ENCODE data around the gene FANCC. TPM values are rescaled to one million over a fixed set of nuclear protein-coding genes. Genes with fewer than 3 reads are reported as not detected.

Gene FANCC
- total and polyA plus RNA-seq, 2 of the 4 experiments (the other 2 are of a cell fraction) = 4.7 to 6.3 TPM

DNA sequence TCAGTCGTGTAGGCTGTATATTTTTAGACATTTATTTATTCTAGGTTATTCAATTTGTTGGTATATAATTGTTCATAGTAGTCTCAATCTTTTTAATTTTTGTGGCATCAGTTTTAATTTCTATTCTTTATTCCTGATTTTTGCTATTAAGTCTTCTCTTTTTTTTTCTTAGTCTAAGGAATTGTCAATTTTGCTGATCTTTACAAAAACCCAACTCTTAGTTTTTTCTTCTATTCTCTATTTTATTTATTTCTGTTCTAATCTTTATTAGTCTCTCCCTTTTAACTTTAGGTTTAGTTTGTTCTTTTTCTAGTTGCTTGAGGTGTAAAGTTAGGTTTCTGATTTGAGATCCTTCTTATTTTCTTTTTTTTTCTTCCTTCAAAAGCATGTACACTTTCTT, 152.5 kb downstream of the FANCC start:
- Histone ChIP-seq H2BK5ac (ENCODE audit: low read depth, low read length, poor library complexity, severe bottlenecking) (no peak overlapping the region), H2AK9ac (replicated peaks; ENCODE audit: low read depth, low read length, poor library complexity) (no peak overlapping the region), H4K5ac (ENCODE audit: low read depth, low read length) (no peak overlapping the region), H2BK20ac (ENCODE audit: low read depth, low read length) (no peak overlapping the region), H4K91ac (ENCODE audit: insufficient read depth, low read depth, low read length) (no peak overlapping the region), H3K56ac (ENCODE audit: extremely low read depth, insufficient read depth, low read length) (no peak overlapping the region), H3K4me3 (ENCODE audit: insufficient read depth, low read depth, low read length) (no peak overlapping the region), H3K23ac (ENCODE audit: low read depth, low read length) (no peak overlapping the region), H3K9me1 (ENCODE audit: insufficient read depth, low read length) (peaks cover 2% of the 10 kb centered on the region; the same call in 1 of the 2 replicates), H3K79me1 (ENCODE audit: low read depth in 1 of 2, low read length in 2 of 2) (no peaks in the 10 kb centered on the region), H4K8ac (ENCODE audit: low read depth in 2 of 2, low read length in 2 of 2) (no peak overlapping the region), H3K9ac (ENCODE audit: low read depth, low read length) (no peak overlapping the region), H2AK5ac (ENCODE audit: low read depth, low read length) (no peak overlapping the region), H4K20me1 (ENCODE audit: insufficient read depth, low read length) (no peaks in the 10 kb centered on the region), H2BK120ac (ENCODE audit: low read depth, low read length) (no peak overlapping the region), H3K4ac (ENCODE audit: low read depth, low read length) (no peak overlapping the region), H3K4me1 (ENCODE audit: control insufficient read depth, insufficient read depth, low read length) (peaks cover 2% of the 10 kb centered on the region), H2AFZ (replicated peaks; ENCODE audit: low read length, poor library complexity) (no peak overlapping the region), H3K4me2 (ENCODE audit: low read depth, low read length) (no peak overlapping the region), H3K36me3 (ENCODE audit: control insufficient read depth, insufficient read depth, low read length) (no peaks in the 10 kb centered on the region), H3K18ac (ENCODE audit: low read depth, low read length) (no peak overlapping the region), H3K27me3 (ENCODE audit: control insufficient read depth, insufficient read depth, low read length) (no peaks in the 10 kb centered on the region), H3K27ac (ENCODE audit: insufficient read depth, low read length) (no peak overlapping the region), H2BK15ac (ENCODE audit: low read depth, low read length) (no peak overlapping the region), H3K9me3 (ENCODE audit: control insufficient read depth, insufficient read depth, low read length) (no peaks in the 10 kb centered on the region; the same call in 1 of the 2 replicates), H3K14ac (replicated peaks; ENCODE audit: low read depth, low read length) (no peak overlapping the region)
- peak; percentile 45; the same call in 1 of the 2 replicates for TF ChIP-seq MAFK (IDR thresholded peaks at IDR 0.05; ENCODE audit: low read depth, low read length)
- TF ChIP-seq MAZ (IDR thresholded peaks at IDR 0.05; ENCODE audit: borderline replicate concordance, low read depth, low read length) = no peak
- no peak for TF ChIP-seq FOS (IDR thresholded peaks at IDR 0.05; ENCODE audit: low read depth, low read length)
- TF ChIP-seq RFX5 (IDR thresholded peaks at IDR 0.05; ENCODE audit: low read depth, low read length) = no peak
- TF ChIP-seq, protein P1, sequence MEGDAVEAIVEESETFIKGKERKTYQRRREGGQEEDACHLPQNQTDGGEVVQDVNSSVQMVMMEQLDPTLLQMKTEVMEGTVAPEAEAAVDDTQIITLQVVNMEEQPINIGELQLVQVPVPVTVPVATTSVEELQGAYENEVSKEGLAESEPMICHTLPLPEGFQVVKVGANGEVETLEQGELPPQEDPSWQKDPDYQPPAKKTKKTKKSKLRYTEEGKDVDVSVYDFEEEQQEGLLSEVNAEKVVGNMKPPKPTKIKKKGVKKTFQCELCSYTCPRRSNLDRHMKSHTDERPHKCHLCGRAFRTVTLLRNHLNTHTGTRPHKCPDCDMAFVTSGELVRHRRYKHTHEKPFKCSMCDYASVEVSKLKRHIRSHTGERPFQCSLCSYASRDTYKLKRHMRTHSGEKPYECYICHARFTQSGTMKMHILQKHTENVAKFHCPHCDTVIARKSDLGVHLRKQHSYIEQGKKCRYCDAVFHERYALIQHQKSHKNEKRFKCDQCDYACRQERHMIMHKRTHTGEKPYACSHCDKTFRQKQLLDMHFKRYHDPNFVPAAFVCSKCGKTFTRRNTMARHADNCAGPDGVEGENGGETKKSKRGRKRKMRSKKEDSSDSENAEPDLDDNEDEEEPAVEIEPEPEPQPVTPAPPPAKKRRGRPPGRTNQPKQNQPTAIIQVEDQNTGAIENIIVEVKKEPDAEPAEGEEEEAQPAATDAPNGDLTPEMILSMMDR (conservative IDR thresholded peaks at IDR 0.05; ENCODE audit: low read depth, low read length) = no peak
- intact Hi-C loops (cut with micrococcal nuclease) (no loop called here), dilution Hi-C loops (cut with HindIII; ENCODE audit: low sequenced_read_pairs, unreplicated experiment) (no loop called here), in situ Hi-C loops (cut with MboI; ENCODE audit: low sequenced_read_pairs) (no loop called here)
- DNase-seq (no peak), ATAC-seq (ENCODE audit: low read depth) (no peak)
- ChIA-PET POLR2A (ENCODE audit: unreplicated experiment) (no interaction called here), CTCF (no interaction called here)
- BruUV-seq (replicated peaks) = no TSS peak
- WGBS, 2 experiments (ENCODE audit: extremely low coverage in 2 of 2, insufficient read length in 1 of 2) = no CpG with 5 or more reads among the region's 1 CpG

All from IMR-90 (cell line).